NCI-H2081 (cell line): ENCODE measurements around the gene FARP1.
"Not testable (repeated sequence)": the region's sequence is repeated elsewhere in the genome, so short reads cannot be mapped to it uniquely, and the experiment has no call there.

Source experiments
- DNase-seq, 2 experiments: peaks; one replicate each; lab custom pipeline; 2025; lab: John Stamatoyannopoulos, UW

FARP1 gene

GRCh38 chr13:98363326-98363725 is 220.4 kb downstream of the FARP1 start:
- DNase-seq: no peak

DNA sequence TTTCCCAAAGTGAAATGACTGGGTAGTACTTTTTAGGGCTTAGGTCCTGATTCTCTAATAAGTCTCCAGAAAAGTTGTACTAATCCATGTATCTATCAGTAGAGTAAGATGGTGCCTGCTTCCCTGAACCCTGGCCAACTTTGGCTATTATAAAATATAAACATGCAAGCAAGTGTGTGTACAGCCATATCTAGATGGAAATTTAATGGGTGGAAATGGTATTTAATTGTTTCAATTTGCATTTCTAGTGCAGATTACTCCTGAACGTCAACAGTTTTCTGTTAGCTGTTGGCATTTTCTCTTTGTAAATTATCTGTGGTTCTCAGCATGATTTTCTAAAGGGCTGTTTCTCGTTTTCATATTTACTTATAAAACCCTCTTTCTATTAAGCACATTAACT is 221.3 kb downstream of the FARP1 start:
- peak in 1 of 2 experiments; percentile 37 for DNase-seq

DNA sequence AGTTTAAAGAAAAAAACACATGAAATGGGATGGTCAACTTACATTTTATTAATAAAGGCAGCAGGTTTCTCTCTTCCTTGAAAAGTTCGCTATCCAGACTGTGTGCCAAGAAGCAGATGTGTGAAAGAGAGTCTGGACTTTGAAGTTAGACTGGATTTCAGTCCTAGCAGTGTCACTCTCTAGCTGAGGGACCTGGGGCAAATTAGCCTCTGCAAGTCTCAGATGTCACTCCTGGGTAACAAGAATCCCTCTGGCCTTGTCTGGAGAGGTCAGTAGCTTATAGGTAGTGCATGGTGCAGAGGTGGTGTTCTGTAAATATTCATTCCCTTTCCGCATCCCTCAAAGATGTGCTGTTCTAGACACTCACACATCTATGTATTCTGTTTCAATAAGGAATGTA is 221.8 kb downstream of the FARP1 start:
- DNase-seq: no peak

- DNase-seq: no peak
Measured at GRCh38 chr13:98365302-98365701, 222.4 kb downstream of the FARP1 start.

GRCh38 chr13:98366010-98366409 is 223.1 kb downstream of the FARP1 start:
- DNase-seq: no peak

- no peak for DNase-seq
Measured at GRCh38 chr13:98366443-98366842, 223.5 kb downstream of the FARP1 start.

DNA sequence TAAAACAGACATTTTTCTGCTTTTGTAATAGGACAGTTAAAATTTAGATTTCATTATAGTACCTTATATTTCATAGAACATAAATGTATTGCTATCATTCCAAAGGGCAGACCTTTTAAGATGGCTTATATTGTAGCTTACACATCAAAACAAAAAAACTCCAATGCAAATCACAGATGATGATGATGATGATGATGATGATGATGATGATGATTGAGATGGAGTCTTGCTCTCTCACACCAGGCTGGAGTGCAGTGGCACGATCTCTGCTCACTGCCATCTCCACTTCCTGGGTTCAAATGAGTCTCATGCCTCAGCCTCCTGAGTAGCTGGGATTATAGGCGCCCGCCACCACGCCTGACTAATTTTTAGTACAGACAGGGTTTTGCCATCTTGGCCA is 224.1 kb downstream of the FARP1 start:
- no peak for DNase-seq

DNA sequence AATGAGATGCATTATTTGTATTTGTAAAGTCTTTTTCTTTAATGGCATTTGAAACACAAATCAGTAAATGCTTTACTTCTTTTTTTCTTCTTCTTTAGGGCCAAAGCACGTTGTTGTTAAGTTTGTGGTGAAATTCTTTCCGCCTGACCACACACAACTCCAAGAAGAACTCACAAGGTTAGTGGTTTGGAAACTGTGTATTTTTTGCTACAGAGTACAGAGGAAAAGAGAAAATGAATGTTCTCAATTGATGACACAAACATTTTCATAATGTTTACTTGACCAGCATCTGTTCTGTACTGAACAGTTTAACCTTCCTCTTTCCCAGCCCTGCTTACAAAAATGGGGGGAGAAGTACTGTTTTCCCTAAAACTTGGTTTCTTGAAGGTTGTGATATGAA is 225.1 kb downstream of the FARP1 start:
- no peak for DNase-seq

GRCh38 chr13:98369520-98369919 is 226.6 kb downstream of the FARP1 start:
- not testable (repeated sequence) for DNase-seq

DNA sequence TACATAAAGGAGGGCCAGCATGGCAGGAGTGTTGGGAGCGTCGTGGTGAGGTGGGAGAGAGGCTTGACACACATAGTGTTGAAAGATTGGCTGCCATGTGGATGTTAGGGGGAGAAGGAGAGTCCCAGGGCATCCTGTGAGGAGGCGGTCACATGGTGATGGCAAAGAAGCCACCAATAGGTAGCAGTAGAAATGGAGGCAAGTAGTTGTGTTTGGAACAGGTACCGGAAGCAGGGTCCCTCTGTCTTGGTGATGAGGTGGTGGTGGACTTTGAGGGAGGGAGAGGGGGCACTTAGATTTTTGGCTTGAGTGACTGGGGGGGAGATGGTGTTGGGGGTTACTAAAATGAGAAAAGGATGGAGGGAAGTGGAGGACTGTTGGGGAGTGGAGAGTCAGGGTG is 227.4 kb downstream of the FARP1 start:
- DNase-seq: no peak

- no peak for DNase-seq
Measured at GRCh38 chr13:98370806-98371515, 228.1 kb downstream of the FARP1 start.

GRCh38 chr13:98371516-98372023 is 228.7 kb downstream of the FARP1 start:
- no peak for DNase-seq

- DNase-seq: no peak
Measured at GRCh38 chr13:98372876-98373275, 230.0 kb downstream of the FARP1 start.

DNA sequence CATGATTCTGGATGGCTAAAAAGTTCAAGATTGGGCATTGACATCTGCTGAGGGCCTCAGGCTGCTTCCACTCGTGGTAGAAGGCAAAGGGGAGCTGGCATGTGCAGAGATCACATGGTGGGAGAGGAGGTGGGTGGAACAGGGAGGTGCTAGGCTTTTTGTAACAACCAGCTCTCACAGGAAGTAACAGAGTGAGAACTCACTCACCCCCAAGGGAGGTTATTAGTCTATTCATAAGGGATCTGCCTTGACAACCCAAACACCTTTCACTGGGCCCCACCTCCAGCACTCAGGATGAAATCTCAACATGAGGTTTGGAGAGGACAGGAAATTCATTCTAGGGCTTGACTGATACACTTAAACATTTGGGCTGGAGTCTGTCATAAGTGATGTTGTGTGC is 231.9 kb downstream of the FARP1 start:
- no peak for DNase-seq

GRCh38 chr13:98377635-98378378 is 234.9 kb downstream of the FARP1 start:
- no peak for DNase-seq

GRCh38 chr13:98384739-98385138 is 241.8 kb downstream of the FARP1 start:
- DNase-seq: no peak

DNA sequence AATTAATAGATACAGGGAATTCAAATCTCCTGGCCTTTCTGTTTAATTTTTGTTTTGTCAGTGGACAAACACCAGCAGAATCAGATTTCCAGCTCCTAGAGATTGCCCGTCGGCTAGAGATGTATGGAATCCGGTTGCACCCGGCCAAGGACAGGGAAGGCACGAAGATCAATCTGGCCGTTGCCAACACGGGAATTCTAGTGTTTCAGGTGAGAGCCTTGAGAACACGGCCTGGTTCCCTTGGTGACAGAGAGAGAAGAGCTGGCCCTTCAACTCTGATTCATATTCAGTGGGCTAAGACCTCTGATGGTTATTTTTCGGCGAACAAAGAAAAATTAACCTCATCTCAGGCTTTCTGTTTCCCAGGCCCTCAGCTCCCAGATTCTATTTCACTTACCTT is 242.7 kb downstream of the FARP1 start:
- no peak for DNase-seq

- peak; percentile 28 to 54 for DNase-seq
Measured at GRCh38 chr13:98386637-98387036, 243.7 kb downstream of the FARP1 start.

DNA sequence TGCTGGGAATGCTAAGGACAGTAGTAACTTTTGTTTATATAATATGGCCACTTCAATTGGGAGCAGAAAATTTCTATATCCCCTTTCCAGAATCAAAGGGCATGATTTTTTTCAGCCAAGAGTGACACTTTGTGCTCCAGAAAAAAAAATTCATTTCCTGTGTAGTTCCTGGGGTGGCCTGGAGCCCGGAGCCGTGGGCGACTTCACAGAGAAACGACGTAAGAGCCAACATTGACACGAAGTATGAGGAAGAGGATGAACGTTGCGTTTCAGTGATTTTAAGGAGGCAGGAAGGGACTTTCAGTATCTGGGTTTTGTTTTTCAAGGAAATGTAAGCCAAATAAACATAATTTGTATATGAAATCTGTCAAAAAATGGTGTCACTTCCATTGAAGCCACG is 246.4 kb downstream of the FARP1 start:
- no peak for DNase-seq

GRCh38 chr13:98390086-98390715 is 247.3 kb downstream of the FARP1 start:
- no peak for DNase-seq

DNA sequence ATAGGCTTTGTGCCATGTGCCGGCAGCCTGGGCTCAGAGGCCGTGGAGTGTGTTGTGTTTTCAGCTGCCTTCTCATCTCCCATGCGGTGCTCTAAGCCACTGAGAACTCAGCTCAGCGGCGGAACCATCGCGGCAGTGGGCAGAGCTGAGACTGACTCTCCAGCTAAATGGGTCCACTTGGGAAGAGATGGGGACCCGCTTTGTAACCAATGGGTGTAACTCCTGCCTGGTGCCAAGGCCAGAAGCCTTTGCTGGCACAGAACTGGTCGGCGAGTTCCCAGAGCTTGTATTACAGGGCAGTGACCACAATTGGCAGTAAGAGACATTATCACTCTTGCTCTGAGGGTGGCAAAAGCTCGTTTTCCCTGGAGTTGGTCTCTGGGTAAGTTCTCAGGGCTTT is 251.0 kb downstream of the FARP1 start:
- no peak for DNase-seq

DNA sequence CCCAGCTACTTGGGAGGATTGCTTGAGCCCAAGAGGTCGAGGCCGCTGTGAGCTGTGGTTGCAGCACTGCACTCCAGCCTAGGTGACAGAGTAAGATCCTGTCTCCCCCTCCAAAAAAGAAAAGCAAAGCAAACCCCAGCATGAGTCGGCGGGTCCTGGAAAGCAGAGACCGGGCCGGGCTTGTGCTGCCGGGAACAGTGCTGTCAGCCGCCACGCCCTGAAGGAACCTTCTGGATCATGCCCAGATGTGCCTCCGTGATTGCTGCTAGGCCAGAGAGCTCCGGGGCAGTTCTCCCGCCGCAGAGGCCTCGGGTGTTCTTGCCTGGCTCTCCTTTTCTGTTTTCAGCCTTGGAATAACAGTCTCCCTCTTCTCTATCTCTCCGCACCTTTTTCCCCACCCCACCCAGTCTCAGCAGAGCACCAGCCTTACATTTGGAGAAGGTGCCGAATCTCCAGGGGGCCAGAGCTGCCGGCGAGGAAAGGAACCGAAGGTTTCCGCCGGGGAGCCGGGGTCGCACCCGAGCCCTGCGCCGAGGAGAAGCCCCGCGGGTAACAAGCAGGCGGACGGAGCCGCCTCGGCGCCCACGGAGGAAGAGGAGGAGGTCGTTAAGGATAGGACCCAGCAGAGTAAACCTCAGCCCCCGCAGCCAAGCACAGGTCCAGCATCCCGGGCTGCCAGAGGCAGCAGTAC is 252.1 kb downstream of the FARP1 start:
- no peak for DNase-seq
